GM08714 (cell line): ENCODE measurements around the gene MSI2.

ENCODE experiments used
- H3K4me3 ChIP-seq: fragments of 200-500 bp; sonication (Bioruptor generic); 2 replicates; pipeline ENCODE4 v1.5.1; 2014; ENCODE audit warnings: mild to moderate bottlenecking, low read length, inconsistent platforms
- ZNF274 ChIP-seq: IDR thresholded peaks from 2 replicates; pipeline ENCODE4 v1.6.1; 2012; ENCODE audit warnings: mild to moderate bottlenecking, low read depth, low read length

The MSI2 gene

GRCh38 chr17:57692770-57693169 is 436.4 kb downstream of the MSI2 start:
- TF ChIP-seq ZNF274: no peak

GRCh38 chr17:57694051-57694450 is 437.7 kb downstream of the MSI2 start:
- TF ChIP-seq ZNF274: no peak
- no peak overlapping the region for H3K4me3 ChIP-seq

More at GRCh38 chr17:57692770-57693169, 436.4 kb downstream of the MSI2 start:
- H3K4me3 ChIP-seq: no peak overlapping the region

GRCh38 chr17:57696050-57696449 is 439.7 kb downstream of the MSI2 start:
- no peak for TF ChIP-seq ZNF274
- H3K4me3 ChIP-seq: no peak overlapping the region

GRCh38 chr17:57697197-57697596 is 440.9 kb downstream of the MSI2 start:
- TF ChIP-seq ZNF274: no peak
- H3K4me3 ChIP-seq: no peak overlapping the region

GRCh38 chr17:57697891-57698711 is 441.8 kb downstream of the MSI2 start:
- no peak for TF ChIP-seq ZNF274
- no peak overlapping the region for H3K4me3 ChIP-seq

GRCh38 chr17:57699751-57700219 is 443.5 kb downstream of the MSI2 start:
- no peak overlapping the region for H3K4me3 ChIP-seq
- TF ChIP-seq ZNF274: no peak

- TF ChIP-seq ZNF274: no peak
- no peak overlapping the region for H3K4me3 ChIP-seq
These were observed 444.8 kb downstream of the MSI2 start for GRCh38 chr17:57701124-57701523.

GRCh38 chr17:57703273-57703672 is 446.9 kb downstream of the MSI2 start:
- TF ChIP-seq ZNF274: no peak
- no peak overlapping the region for H3K4me3 ChIP-seq

- no peak for TF ChIP-seq ZNF274
- H3K4me3 ChIP-seq: no peak overlapping the region
These were observed 448.1 kb downstream of the MSI2 start for GRCh38 chr17:57704448-57704847.

GRCh38 chr17:57705921-57706695 is 449.8 kb downstream of the MSI2 start:
- H3K4me3 ChIP-seq: no peak overlapping the region
- no peak for TF ChIP-seq ZNF274

- TF ChIP-seq ZNF274: no peak
- no peak overlapping the region for H3K4me3 ChIP-seq
These were observed 450.4 kb downstream of the MSI2 start for GRCh38 chr17:57706761-57707160.

GRCh38 chr17:57707892-57708291 is 451.6 kb downstream of the MSI2 start:
- H3K4me3 ChIP-seq: no peak overlapping the region
- TF ChIP-seq ZNF274: no peak

GRCh38 chr17:57708410-57708809 is 452.1 kb downstream of the MSI2 start:
- no peak for TF ChIP-seq ZNF274
- H3K4me3 ChIP-seq: no peak overlapping the region

GRCh38 chr17:57713140-57713539 is 456.8 kb downstream of the MSI2 start:
- H3K4me3 ChIP-seq: no peak overlapping the region
- TF ChIP-seq ZNF274: no peak

- H3K4me3 ChIP-seq: no peak overlapping the region
- TF ChIP-seq ZNF274: no peak
These were observed 458.4 kb downstream of the MSI2 start for GRCh38 chr17:57714665-57715180.
